ENCODE results near the gene ATF6. TPM values are rescaled to one million over a fixed set of nuclear protein-coding genes. Genes with fewer than 3 reads are reported as not detected.

Gene ATF6
- total RNA-seq, 2 experiments from 2014 or later: 10.2 to 13.9 TPM

DNA sequence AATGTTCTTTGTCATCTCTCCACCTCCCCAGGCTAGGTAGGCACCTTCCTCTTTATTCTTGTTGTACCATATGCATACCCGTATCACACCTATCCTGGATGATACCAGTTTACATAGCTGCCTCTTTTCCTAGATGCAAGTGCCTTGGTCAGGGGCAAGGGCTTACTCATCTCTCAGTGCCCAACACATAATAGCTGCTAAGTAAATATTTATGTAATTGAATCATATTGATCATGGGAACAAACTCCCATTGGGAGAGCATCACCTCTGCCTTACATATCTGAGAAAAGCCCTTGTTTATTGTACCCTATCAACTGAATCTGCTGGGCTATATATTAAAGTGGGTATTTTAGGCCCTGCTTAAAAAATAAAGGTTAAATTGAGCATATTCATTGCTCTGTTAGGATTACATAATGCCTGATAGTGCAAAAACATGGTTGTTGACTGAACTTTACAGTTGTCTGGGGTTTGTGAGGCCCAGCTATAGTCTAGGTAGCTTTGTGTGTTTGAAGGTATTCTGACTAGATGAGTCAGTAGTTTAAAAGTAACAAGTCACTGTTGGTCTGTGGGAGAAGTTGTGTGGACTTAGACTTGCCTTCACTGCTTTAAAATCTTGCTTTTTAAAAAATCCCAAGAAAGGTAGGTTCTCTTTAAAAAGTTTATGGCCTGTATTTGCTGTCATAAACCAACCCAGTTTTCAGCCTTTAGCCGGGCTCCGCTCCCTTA lies 174.9 kb downstream of the ATF6 start:
- ChIA-PET CTCF (ENCODE audit: unreplicated experiment) (no interaction called here), POLR2A (interaction anchor here (1.3 kb wide), 1 partner anchor 10 kb away, joined by 3 read pairs; no protein-coding TSS in a partner anchor)
- no peak for DNase-seq (ENCODE audit: low spot score)
- Histone ChIP-seq H3K27ac (ENCODE audit: low read depth, low read length, poor library complexity, severe bottlenecking) (no peak overlapping the region), H3K4me2 (ENCODE audit: low read length) (no peak overlapping the region), H4K20me1 (ENCODE audit: insufficient read depth, low read length) (no peaks in the 10 kb centered on the region), H3K79me2 (ENCODE audit: insufficient read depth, low read depth, low read length) (no peaks in the 10 kb centered on the region), H3K4me3 (ENCODE audit: low read depth, low read length, poor library complexity, severe bottlenecking) (no peak overlapping the region), H3K9me3 (ENCODE audit: low read length) (no peaks in the 10 kb centered on the region), H3K36me3 (ENCODE audit: insufficient read depth, low read length) (no peaks in the 10 kb centered on the region), H3K4me1 (ENCODE audit: insufficient read depth, low read length, poor library complexity, severe bottlenecking) (no peaks in the 10 kb centered on the region), H3K9me2 (ENCODE audit: insufficient read depth, low read length) (no peaks in the 10 kb centered on the region), H2AFZ (ENCODE audit: low read length) (no peak overlapping the region)
- intact Hi-C loops (cut with micrococcal nuclease; ENCODE audit: unreplicated experiment): no loop called here
- TF ChIP-seq EZH2phosphoT487 (IDR thresholded peaks at IDR 0.05; ENCODE audit: borderline replicate concordance, low read depth, low read length) (no peak), CTCF (conservative IDR thresholded peaks at IDR 0.05; ENCODE audit: low read length) (no peak)
- BruUV-seq (replicated peaks): no TSS peak

DNA sequence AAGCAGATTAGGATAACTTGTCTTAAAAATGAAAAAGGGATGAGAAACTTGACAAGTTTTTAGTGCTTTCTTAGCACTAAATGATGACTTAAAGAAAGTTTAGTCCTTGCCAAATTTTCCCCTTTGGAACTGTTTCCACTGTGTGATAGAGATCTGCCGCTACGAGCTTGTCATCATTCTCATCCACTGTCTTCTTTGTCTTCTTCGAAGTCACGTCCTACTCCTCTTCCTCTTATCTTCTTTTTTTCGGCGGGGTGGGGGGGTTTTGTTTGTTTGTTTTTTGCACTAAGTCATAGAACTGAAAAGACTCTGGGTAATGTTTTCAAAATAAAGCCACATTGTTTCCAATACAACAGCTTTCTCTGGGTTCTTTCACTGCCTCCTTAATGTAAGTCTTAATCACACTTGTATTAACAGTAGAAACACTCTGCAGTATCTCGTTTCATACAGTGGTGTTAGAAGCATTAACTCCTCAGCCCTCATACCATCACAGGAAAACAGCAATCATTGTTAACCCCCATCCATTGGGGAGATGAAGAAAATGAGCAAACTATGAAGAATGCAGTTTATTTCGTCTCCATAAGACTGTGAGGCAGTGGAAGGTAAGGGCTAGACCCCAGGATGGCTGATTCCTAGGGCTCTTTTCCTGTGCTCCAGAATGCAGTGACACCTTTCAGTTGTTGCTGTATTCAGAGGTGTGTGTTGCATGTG lies 175.8 kb downstream of the ATF6 start:
- no peak overlapping the region for H3K4me2 ChIP-seq (ENCODE audit: low read length)
- no peak overlapping the region for H3K27ac ChIP-seq (ENCODE audit: low read depth, low read length, poor library complexity, severe bottlenecking)
- H3K4me3 ChIP-seq (ENCODE audit: low read depth, low read length, poor library complexity, severe bottlenecking): no peak overlapping the region
- BruUV-seq (replicated peaks): no TSS peak
- H3K4me1 ChIP-seq (ENCODE audit: insufficient read depth, low read length, poor library complexity, severe bottlenecking): no peaks in the 10 kb centered on the region
- H3K9me2 ChIP-seq (ENCODE audit: insufficient read depth, low read length): no peaks in the 10 kb centered on the region
- intact Hi-C loops (cut with micrococcal nuclease; ENCODE audit: unreplicated experiment): no loop called here
- H3K79me2 ChIP-seq (ENCODE audit: insufficient read depth, low read depth, low read length): no peaks in the 10 kb centered on the region
- TF ChIP-seq EZH2phosphoT487 (IDR thresholded peaks at IDR 0.05; ENCODE audit: borderline replicate concordance, low read depth, low read length): no peak
- no peak for TF ChIP-seq CTCF (conservative IDR thresholded peaks at IDR 0.05; ENCODE audit: low read length)
- H2AFZ ChIP-seq (ENCODE audit: low read length): no peak overlapping the region
- no peaks in the 10 kb centered on the region for H3K36me3 ChIP-seq (ENCODE audit: insufficient read depth, low read length)
- H4K20me1 ChIP-seq (ENCODE audit: insufficient read depth, low read length): no peaks in the 10 kb centered on the region
- DNase-seq (ENCODE audit: low spot score): no peak
- CTCF ChIA-PET (ENCODE audit: unreplicated experiment): no interaction called here
- no peaks in the 10 kb centered on the region for H3K9me3 ChIP-seq (ENCODE audit: low read length)
- POLR2A ChIA-PET: no interaction called here

GRCh38 chr1:161943737-161944136 lies 177.6 kb downstream of the ATF6 start:
- POLR2A ChIA-PET: no interaction called here
- Histone ChIP-seq H3K4me2 (ENCODE audit: low read length) (no peak overlapping the region), H3K9me2 (ENCODE audit: insufficient read depth, low read length) (no peaks in the 10 kb centered on the region), H4K20me1 (ENCODE audit: insufficient read depth, low read length) (no peaks in the 10 kb centered on the region), H3K9me3 (ENCODE audit: low read length) (no peaks in the 10 kb centered on the region), H2AFZ (ENCODE audit: low read length) (no peak overlapping the region), H3K79me2 (ENCODE audit: insufficient read depth, low read depth, low read length) (no peaks in the 10 kb centered on the region), H3K4me1 (ENCODE audit: insufficient read depth, low read length, poor library complexity, severe bottlenecking) (no peaks in the 10 kb centered on the region), H3K4me3 (ENCODE audit: low read depth, low read length, poor library complexity, severe bottlenecking) (no peak overlapping the region), H3K27ac (ENCODE audit: low read depth, low read length, poor library complexity, severe bottlenecking) (no peak overlapping the region), H3K36me3 (ENCODE audit: insufficient read depth, low read length) (no peaks in the 10 kb centered on the region)
- CTCF ChIA-PET (ENCODE audit: unreplicated experiment): no interaction called here
- DNase-seq (ENCODE audit: low spot score): no peak
- no TSS peak for BruUV-seq (replicated peaks)
- no peak for TF ChIP-seq CTCF (conservative IDR thresholded peaks at IDR 0.05; ENCODE audit: low read length)
- intact Hi-C loops (cut with micrococcal nuclease; ENCODE audit: unreplicated experiment): no loop called here
